ENCODE results near the gene CHD2.
"Not testable (repeated sequence)": the region's sequence is repeated elsewhere in the genome, so short reads cannot be mapped to it uniquely, and the experiment has no call there.

The CHD2 gene

GRCh38 chr15:93033434-93034045 lies 133.4 kb downstream of the CHD2 start:
- no peak for TF ChIP-seq SPI1 (IDR thresholded peaks at IDR 0.05; ENCODE audit: low read depth, low read length)
- no peak for TF ChIP-seq TAF1 (IDR thresholded peaks at IDR 0.05; ENCODE audit: low read depth, low read length)
- no peak for TF ChIP-seq POU2F2 (IDR thresholded peaks at IDR 0.05; ENCODE audit: low read depth, low read length)
- TF ChIP-seq PAX5 (IDR thresholded peaks at IDR 0.05; ENCODE audit: insufficient read depth, low read length, severe bottlenecking): no peak
- no peak for TF ChIP-seq POLR2A (IDR thresholded peaks at IDR 0.05; ENCODE audit: low read depth, low read length)
- no peak for TF ChIP-seq POLR2AphosphoS5 (IDR thresholded peaks at IDR 0.05; ENCODE audit: low read depth, low read length)
- no peak for FAIRE-seq
- no peak for DNase-seq (ENCODE audit: insufficient read length, low spot score)

GRCh38 chr15:93034512-93034911 lies 134.4 kb downstream of the CHD2 start:
- no peak for TF ChIP-seq SPI1 (IDR thresholded peaks at IDR 0.05; ENCODE audit: low read depth, low read length)
- TF ChIP-seq POU2F2 (IDR thresholded peaks at IDR 0.05; ENCODE audit: low read depth, low read length): no peak
- TF ChIP-seq TAF1 (IDR thresholded peaks at IDR 0.05; ENCODE audit: low read depth, low read length): no peak
- no peak for TF ChIP-seq POLR2A (IDR thresholded peaks at IDR 0.05; ENCODE audit: low read depth, low read length)
- no peak for TF ChIP-seq PAX5 (IDR thresholded peaks at IDR 0.05; ENCODE audit: insufficient read depth, low read length, severe bottlenecking)
- TF ChIP-seq POLR2AphosphoS5 (IDR thresholded peaks at IDR 0.05; ENCODE audit: low read depth, low read length): no peak
- DNase-seq (ENCODE audit: insufficient read length, low spot score): no peak
- no peak for FAIRE-seq

DNA sequence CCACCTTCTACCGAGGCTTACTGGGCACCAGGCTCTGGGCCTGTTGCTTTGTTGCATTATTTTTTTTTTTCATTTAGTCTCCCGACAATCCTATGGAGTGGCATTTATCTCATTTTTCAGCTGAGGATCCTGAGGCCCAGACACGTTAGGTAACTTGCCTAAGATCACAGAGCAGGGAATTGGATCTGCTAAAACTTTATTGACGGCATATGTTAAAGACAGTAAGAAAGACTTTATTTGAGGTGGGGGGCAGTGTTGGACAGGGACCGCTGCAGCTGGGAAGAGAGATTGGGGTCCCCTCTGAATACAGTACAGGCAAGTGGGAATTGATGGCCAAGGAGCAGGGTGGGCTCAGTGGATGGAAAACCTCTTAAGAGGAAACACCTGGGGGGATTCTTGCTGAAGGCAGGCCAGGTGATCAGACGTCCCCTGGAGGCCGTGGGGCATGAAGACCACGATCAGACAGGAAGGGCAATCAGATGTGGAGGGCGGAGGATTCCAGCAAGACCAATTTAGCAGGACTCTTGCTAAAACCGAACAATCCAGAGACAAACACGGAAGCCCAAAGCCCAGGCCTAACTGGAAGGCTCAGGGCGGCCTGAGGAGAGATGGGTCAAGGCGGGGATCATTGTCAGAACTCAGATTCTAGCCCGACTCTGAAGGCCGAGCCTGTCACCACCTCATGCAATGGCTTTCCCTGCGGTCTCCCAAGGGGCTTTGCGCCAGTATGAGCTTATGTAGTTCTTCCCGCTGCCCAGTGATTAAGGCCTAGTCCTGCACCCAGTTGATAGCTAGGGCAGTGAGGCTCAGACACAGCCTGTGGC lies 135.2 kb downstream of the CHD2 start:
- TF ChIP-seq POLR2A (IDR thresholded peaks at IDR 0.05; ENCODE audit: low read depth, low read length): no peak
- FAIRE-seq (no peak), DNase-seq (ENCODE audit: insufficient read length, low spot score) (no peak)

DNA sequence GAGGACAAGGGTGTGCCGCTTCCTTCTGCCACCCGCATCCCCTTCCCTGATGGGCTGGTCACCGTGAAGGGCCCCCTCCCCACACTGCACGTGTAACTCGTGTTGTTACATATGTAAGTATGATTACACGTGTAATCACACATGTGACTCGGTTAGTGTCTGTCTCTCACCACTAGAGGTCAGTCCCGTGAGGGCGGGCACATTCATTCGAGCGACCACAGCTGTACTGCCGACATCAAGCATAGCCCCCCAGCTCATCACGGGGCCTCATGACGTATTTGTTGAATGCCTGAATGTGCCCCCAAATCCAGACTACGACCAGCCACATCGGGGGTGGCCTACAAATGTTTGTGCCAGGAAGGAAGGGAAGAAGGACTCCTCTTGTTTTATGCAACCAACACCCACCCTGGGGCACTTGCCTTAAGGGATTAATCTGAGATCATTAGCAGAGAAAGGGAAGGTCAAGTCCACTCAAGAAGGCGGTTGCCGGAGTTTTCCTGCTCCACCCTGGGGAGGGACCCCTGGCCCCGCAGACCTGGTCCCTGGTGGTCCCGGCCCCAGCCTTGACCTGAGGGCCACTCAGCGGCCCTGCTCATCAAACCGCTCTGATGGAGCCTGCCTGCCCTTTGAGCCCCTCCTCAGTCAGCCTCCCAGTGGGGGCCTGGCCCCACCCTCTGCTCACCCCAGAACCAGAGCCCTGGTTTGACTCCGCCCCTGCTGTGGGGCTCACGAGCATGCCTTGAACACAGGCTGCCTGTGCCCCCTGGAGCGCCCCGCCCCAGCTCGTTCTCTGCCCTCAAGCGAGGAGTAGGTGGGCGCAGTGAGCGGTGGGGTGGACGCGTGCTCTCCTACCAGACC lies 136.1 kb downstream of the CHD2 start:
- TF ChIP-seq POLR2A (IDR thresholded peaks at IDR 0.05; ENCODE audit: low read depth, low read length) (no peak), PAX5 (IDR thresholded peaks at IDR 0.05; ENCODE audit: insufficient read depth, low read length, severe bottlenecking) (no peak), SPI1 (IDR thresholded peaks at IDR 0.05; ENCODE audit: low read depth, low read length) (no peak), POU2F2 (IDR thresholded peaks at IDR 0.05; ENCODE audit: low read depth, low read length) (no peak), TAF1 (IDR thresholded peaks at IDR 0.05; ENCODE audit: low read depth, low read length) (no peak), POLR2AphosphoS5 (IDR thresholded peaks at IDR 0.05; ENCODE audit: low read depth, low read length) (no peak)
- DNase-seq (ENCODE audit: insufficient read length, low spot score) (peak; percentile 68), FAIRE-seq (peak; percentile 97)

GRCh38 chr15:93036951-93037819 lies 137.1 kb downstream of the CHD2 start:
- TF ChIP-seq POLR2A (IDR thresholded peaks at IDR 0.05; ENCODE audit: low read depth, low read length) (no peak), POU2F2 (IDR thresholded peaks at IDR 0.05; ENCODE audit: low read depth, low read length) (no peak), PAX5 (IDR thresholded peaks at IDR 0.05; ENCODE audit: insufficient read depth, low read length, severe bottlenecking) (no peak), SPI1 (IDR thresholded peaks at IDR 0.05; ENCODE audit: low read depth, low read length) (no peak), POLR2AphosphoS5 (IDR thresholded peaks at IDR 0.05; ENCODE audit: low read depth, low read length) (no peak), TAF1 (IDR thresholded peaks at IDR 0.05; ENCODE audit: low read depth, low read length) (no peak)
- FAIRE-seq (no peak), DNase-seq (ENCODE audit: insufficient read length, low spot score) (no peak)

- TF ChIP-seq POLR2A (IDR thresholded peaks at IDR 0.05; ENCODE audit: low read depth, low read length) (no peak), POU2F2 (IDR thresholded peaks at IDR 0.05; ENCODE audit: low read depth, low read length) (no peak), TAF1 (IDR thresholded peaks at IDR 0.05; ENCODE audit: low read depth, low read length) (no peak), SPI1 (IDR thresholded peaks at IDR 0.05; ENCODE audit: low read depth, low read length) (no peak), POLR2AphosphoS5 (IDR thresholded peaks at IDR 0.05; ENCODE audit: low read depth, low read length) (no peak), PAX5 (IDR thresholded peaks at IDR 0.05; ENCODE audit: insufficient read depth, low read length, severe bottlenecking) (no peak)
- FAIRE-seq (no peak), DNase-seq (ENCODE audit: insufficient read length, low spot score) (no peak)
Measured at GRCh38 chr15:93037820-93038705, 137.9 kb downstream of the CHD2 start.

GRCh38 chr15:93039562-93040287 lies 139.6 kb downstream of the CHD2 start:
- DNase-seq (ENCODE audit: insufficient read length, low spot score); FAIRE-seq: not testable (repeated sequence)
- TF ChIP-seq SPI1 (IDR thresholded peaks at IDR 0.05; ENCODE audit: low read depth, low read length): 0 out of 2 replicates have a peak, but pooled peaks have one; percentile 17
